ENCODE measurements around the gene CDC20.
A peak's percentile ranks its signal among the peaks of the same experiment; 100 is the strongest.
"Not testable (repeated sequence)": the region's sequence is repeated elsewhere in the genome, so short reads cannot be mapped to it uniquely, and the experiment has no call there.

The CDC20 gene

DNA sequence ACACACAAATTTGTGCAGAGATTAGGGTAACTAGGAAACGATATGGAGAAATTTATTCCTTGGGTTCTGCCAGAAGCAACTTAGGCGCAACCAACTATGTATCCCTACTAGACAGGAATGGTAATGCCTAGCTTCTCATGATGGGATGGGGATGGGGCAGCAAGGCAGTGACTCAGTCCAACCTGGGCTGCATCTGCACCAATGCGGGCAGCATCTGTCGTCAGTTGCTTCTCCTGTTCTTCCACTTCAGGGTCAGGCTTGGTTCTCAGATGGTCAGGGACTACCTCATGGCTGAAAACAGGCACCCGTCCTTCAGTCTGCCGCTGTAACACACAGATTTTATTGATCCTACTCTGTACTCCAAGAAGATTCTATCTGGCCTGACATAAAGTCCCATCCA is 27.9 kb downstream of the CDC20 start:
- DNase-seq: no peak

DNA sequence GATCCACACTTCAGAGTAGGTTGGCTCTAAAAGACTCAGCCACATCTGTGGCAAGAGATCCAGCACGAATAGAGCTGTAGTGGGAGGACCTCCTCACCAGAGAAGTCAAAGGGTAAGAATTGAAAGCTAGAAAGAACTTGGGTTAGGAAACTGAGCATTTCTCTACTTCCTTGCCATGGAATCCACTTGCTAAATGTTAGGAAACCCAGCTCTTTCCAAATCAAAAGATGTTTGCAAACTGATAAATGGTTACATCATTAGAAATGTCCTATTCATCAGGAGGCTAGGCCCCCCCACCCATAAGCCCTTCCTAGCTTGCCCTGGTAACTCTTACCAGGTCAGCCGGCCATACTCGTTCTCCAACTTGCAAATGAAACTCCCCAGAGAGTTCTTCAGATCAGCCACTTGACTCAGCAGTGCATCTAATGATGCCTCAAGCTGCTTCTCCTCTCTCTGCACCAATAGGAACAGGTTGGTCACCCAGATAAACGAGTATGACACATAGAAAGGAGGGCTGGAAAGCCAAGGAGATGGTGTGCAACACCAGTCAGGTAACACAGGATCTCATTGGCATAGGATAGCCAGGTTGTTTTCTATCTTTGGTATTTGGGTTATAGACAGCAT is 29.3 kb downstream of the CDC20 start:
- no peak for DNase-seq

DNA sequence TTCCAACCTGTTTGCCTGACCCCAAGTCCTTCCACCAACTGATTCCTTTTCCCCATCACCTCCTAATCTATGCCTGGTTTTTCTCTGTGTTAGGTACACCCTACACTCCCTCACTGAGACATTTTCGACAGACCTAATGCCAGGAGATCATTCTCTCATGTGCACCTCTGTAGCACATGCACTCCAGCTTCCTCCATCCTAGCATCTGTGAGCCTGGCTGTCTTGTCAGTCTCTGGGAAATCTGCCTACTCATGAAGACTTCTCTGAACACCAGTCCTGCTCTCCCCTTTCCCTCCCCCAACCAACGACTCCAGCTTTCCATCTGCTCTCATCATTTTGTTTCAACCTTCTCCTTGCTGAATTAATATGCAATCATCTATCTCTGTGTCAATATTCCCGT is 29.8 kb downstream of the CDC20 start:
- no peak for DNase-seq

DNA sequence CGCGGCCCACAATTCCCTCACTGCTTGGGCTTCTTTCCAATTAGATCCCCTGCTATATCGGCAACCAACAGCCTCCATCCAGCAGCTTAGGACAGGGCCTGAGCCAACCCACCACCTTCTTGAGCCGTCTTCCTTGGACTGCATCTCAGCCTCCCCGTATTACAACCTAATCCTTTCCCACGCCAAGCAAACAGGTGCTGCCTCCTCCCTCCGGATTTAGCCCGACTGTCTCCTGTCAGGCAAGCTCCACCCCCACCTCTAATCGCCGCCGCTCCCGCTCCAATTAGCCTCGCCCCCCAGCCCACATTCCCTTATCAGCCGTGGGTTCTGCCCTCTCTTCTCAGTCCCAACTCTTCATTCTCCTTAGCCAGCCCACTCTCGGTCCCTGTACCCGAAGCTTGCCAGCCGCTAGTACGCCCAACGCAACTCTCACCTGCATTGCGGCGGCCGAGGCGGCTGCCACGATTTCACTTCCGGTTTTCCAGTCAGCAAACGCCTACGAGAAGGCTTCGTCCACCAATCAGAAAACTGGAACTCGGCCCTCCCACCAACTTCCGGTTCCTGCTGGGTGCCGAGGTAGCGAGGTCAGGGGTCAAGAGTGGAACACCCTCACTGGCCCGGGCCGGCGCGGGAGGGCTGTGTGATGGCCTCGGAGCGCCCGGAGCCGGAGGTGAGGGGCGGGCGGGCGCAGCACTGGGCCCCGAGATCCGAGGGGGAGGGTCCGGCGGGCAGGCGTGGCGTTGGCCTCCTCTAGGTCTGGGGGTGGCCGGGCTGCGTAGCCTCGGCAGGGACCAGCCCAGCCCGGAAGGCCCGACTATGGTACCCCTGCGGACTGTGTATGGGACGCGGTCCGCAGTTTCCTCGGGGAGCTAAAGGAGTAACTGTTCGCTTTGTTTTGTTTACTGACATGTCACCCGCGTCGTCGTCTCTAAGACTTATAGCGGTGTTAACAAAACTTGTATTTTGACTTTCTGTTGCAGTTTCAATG is 30.8 kb downstream of the CDC20 start, which contains the start of the genes MED8 and SZT2:
MED8 (minus strand) TSS at position 475 of the 988 bp plus-strand sequence; CDS start at position 439, 36 bp downstream.
SZT2 (plus strand) TSS at position 574 of the 988 bp plus-strand sequence; CDS start at position 644, 70 bp downstream.
- peak; percentile 90 for DNase-seq

DNA sequence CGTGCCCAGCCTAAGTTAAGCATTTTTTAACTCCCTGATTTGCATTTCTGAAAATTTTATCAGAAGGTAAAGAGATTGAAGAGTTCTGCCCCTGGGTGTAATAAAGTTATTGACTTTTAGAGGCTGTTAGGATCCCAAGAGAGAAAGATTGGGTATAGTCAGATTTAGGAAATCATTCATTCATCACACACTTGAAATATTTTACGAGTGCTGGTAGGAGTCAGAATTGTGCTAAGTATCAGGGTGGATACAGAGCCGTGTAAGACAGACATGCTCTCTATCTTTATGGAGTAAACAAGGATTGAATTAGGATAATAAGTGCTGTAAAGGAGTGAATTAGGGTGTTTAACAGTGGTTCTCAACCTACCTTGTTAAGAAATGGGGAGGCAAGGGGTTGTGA is 33.9 kb downstream of the CDC20 start:
- DNase-seq: no peak

DNA sequence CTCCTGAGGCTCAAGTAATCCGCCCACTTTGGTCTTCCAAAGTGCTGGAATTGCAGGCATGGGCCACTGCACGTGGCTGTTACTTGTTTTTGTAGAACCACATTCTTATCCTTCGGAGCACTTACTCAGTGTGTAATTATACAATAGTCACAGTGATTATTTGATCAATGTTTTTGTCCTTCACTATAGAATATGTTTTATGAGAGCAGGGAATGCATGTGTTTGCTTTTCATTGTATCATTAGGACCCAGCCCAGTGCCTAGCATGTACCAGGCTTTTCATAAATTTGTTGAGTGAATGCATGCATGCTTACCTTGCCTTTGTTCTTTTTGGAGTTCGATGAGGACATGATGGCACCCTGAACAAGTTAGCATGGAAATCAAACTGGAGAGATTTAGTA is 36.7 kb downstream of the CDC20 start:
- no peak for DNase-seq

DNA sequence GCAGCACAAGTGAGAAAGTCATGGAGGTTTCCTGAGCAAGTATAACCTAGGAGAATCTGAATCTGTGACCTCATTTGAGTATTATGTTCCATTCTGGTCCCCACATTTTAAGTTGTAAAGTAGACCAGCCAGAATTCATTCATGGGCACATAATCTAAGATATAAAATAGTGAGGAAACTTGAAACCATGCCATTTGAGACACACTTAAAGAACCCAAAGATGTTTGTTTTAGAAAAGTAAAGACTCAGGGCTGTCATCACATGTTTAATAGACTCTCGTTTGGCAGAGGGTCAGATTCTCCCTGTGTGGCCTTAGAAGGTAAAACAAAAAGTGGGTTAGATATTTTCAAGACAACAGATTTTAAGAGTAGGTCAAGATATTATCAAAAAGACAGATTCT is 37.3 kb downstream of the CDC20 start:
- no peak for DNase-seq

DNA sequence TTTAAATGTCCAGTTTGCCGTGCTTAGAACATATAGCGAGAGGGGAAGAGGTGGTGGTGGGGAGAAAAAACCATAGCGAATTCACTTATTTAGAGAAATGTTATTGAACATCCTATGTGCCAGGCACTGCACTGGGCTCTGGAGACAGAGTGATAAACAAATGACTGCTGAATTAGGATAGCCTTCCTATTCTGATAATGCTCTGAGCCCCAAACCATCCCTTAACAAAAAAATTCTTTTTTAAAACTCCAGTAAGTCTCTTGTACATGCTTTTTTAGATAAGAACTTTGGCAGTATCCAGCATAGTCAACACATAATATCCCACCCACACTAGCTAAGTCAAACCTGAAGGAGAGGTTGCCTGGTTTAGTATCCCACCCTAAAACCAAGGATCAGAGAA is 39.4 kb downstream of the CDC20 start:
- DNase-seq: no peak

DNA sequence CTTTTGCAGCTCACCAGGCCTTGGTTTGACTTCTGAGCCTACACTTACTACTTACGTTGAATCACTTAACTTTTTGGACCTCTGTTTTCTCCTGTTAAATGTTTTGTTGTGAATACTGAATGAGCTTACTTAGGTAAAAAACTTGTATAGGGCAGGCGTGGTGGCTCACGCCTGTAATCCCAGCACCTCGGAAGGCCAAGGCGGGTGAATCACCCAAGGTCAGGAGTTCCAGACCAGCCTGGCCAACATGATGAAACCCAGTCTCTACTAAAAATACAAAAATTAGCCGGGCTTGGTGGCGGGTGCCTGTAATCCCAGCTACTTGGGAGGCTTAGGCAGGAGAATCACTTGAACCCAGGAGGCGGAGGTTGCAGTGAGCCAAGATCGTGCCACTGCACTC is 41.7 kb downstream of the CDC20 start:
- DNase-seq: not testable (repeated sequence)

DNA sequence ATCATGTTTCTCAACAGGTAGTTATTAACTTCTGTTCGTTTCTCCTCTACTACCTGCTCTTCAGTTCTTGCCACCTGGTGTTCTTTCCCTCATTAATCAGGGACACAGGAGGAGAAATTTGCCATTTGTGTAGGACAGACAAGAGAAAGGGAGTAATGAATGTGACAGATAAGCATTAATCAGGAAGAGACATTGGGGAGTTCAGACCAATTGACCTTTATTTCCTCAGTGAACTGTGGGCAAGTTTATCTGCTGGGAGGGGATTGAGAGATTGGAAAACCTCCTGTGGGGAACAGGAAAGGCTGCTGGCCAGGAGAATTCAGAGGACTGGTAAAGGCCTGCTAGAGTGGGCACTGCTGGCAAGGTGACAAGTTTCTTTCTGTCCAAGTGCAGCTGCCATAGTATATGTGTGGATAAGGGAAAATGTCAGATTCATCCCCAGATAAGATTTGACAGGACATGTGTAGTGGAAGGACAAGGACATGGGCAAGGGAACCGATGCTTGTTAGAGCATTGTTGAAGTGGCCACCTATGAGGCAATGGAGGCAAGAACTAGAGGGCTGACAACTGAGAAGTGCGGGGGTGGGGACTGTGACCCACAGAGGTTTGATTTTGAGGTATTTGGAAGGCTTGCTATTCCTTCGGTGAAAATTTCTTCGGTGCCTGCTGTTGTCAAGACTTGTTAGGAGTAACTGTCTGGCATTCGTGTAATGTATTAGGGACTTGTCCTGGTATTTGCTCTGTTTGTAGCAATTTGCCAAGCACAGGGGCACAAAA is 43.5 kb downstream of the CDC20 start:
- no peak for DNase-seq

DNA sequence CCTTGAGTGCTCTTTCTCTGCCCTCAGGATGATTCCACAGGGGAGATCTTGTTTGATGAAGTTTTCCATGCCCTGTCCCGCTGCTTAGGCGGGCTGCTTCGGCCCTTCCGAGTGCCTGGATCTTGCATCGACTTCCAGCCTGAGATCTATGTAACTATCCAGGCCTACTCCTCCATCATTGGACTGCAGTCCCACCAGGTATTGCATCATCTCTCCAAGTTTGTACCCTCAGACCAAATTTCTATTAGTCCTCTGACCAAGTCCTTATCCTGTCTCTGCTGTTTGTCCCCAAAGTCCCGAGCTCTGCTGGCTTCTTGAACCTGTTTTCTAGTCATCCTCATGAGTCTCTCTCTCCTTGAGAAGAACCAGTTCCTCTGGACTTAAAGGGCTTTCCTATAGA is 45.6 kb downstream of the CDC20 start:
- DNase-seq: no peak

DNA sequence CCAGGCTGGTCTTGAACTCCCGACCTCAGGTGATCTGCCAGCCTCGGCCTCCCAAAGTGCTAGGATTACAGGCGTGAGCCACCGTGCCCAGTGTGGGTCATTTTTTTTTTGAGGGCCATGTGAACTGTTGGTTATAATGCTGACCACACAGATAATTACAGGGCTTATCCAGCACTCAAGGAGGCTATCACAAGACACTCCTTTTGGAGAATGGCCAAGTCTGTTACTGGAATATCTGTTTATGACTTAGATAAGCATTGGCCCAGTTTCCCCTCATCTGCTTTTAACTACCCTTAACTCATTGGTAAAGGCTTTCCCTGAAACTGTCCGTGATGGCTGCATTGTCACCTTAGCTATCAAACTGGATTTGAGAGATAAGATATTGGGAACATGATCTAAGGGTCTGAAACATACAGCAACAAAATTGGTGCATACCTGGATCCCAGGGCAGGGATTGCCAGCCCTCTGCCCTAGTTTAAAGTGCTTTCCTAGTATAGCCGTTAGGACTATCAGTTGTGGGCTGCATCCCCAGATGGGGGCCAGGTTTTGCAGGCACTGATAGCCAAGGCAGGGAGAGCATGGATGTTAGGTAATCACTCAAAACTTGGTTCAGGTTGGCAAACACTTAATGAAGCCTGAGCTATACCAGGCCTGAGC is 46.6 kb downstream of the CDC20 start:
- no peak for DNase-seq

DNA sequence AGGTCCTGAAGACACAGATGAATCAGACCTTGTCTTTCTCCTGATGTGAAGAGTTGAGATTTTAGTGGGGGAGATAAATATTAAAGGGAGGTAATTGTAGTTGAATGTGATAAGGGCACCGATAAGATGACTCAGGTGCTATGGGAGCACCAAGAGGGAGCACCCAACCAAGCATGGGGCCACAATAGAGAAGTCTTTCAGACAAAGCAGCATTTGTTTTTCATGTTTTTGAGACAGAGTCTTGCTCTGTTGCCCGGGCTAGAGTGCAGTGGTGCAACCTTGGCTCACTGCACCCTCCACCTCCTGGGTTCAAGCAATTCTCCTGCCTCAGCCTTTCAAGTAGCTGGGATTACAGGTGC is 47.1 kb downstream of the CDC20 start:
- DNase-seq: no peak

DNA sequence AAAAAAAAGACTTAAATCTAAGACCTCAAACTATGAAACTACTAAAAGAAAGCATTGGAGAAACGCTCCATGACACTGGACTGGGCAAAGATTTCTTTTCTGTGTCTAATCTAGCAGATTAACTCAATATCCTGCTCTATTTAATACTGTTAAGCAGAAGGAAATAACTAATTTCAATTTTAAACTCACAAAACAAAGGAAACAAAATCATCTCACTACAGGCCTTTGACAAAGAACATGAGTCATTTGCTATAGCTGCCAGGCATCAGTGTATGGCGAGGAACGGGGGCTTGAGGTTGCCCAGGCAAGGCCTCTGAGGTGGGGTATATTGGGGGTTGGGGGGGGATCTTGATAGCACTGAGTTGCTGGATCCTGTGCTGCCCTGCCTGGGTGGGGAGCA is 51.8 kb downstream of the CDC20 start:
- no peak for DNase-seq
